Stimulated activated CD8-positive, alpha-beta memory T cell treated with anti-CD3 and anti-CD28 coated beads, Interleukin-7, amount 100 ng/mL, for 48 hours (primary cell): Measurements from ENCODE around the gene GAS7.
"Not testable (repeated sequence)": the region's sequence is repeated elsewhere in the genome, so short reads cannot be mapped to it uniquely, and the experiment has no call there.

Source experiments
- DNase-seq, 2 donors: peaks; one replicate each; pipeline ENCODE4 v3.0.0-alpha.2; 2020; ENCODE audit warnings: low read depth in 1 of 2; ENCODE audit errors: extremely low read depth in 1 of 2

GAS7 gene

GRCh38 chr17:10031127-10031526 is 167.3 kb downstream of the GAS7 start:
- no peak for DNase-seq

GRCh38 chr17:10029129-10029528 is 169.3 kb downstream of the GAS7 start:
- DNase-seq = no peak

DNA sequence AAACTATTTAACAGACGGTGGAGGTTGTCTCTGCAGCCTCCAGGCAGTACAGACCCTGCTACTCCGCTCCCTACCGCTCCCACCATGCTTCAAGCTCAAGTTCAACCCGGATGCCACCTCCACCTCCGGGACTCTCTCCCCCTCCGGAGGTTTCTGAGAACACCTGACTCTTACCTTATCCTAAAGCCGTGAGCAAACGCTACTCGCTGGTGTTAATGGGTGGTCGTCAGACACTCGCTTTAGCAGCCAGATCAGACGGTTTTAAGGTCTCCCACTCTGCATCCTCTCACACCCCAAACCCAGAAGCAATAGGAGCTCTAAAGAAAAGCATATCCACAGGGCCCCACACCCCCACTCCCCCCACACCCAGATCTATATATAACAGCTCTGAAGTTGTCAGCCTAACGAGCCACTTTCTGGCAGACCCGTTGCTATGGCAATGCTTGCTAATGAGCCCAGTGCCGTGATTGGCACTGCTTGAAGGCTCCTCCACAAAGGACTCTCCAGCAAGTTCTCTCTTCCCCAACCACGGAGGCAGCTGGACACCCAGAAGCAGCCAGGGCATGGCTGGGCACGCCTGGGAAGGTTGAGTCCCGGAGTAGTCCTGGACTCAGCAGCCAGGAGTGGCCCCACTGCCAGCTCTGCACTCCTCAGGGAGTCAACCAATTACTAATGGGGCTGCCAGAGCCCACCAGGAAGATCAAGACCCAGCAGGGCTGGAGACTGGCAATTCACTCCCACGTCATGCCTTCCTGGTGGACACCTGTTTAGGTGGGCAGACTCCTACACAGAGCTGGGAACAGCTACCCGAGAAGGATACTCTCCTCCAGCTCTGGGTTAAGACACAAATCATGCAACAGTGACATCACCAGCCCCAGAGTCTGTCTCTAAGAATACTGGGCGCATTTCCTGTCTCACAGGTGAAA is 172.2 kb downstream of the GAS7 start:
- no peak for DNase-seq

- DNase-seq = no peak
These were observed 173.2 kb downstream of the GAS7 start for GRCh38 chr17:10025224-10025623.

DNA sequence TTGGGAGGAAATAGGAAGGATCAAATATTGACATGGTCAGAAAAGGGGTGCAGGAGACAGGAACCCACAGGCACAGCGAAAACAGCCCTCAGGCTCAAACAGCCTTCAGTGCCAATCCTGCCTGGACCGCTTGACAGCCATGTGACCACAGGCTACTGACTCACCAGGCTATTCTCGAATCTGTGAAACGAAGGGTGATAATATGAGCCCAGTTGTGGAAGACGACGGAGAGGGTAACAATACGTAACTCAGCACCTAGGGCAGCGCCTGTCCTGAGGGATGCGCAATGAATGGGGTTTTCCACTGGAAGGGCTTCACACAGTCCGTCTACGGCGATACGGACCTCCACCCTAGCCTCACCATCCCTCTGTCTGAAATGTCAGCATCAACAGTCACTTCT is 176.0 kb downstream of the GAS7 start:
- DNase-seq = no peak

DNA sequence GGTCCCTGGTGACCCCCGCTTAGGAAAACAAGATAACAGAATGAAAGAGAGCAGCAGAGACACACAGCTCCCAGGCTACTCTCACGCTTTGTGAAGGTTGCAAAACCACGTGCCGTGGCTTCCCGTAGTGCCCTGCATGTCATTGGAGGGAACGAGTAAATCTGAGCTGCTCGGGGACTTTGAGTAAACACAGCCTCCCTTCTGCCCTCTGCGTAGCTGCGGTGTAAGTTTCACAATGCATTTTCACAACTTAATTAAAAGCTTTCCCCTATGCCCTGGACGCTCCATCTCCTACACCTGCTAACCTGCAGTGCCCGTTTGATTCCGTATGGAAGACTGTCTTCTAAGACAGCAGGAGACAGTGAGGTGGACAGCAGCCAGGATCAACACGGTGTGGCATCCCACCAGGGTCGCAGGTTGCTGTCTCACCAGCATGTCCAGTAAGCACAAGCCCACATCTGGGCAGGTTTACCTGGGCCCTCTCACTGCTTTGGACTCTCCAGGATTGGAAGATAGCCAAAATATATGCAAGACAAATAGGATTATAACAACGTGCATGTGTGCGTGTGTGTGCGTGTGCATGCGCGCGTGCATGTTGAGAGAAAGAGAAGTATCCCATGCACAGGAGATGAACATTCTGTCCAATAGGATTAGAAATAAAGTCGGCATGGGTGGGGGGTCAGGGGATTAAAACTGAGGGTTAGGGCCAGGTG is 177.0 kb downstream of the GAS7 start:
- DNase-seq = no peak

GRCh38 chr17:10019941-10020451 is 178.4 kb downstream of the GAS7 start:
- DNase-seq = no peak

GRCh38 chr17:10018461-10018891 is 179.9 kb downstream of the GAS7 start:
- no peak for DNase-seq

DNA sequence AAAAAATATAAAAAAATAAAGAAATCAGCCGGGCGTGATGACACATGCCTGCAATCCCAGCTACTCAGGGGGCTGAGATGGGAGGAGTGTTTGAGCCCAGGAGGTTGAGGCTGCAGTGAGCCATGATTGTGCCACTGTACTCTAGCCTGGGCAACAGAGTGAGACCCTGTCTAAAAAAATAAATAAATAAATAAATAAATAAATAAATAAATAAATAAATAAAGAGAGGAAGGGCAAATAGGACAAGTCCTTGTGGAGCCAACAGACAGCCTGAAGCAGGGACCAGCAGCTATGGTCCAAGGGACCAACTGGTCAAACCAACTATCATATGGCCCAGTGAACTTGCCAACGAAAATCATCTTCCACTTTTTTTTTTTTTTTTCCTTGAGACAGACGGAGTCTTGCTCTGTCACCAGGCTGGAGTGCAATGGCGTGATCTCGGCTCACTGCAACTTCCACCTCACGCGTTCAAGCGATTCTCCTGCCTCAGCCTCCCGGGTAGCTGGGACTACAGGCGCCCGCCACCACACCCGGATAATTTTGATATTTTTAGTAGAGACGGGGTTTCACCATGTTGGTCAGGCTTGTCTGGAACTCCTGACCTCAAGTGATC is 181.3 kb downstream of the GAS7 start:
- not testable (repeated sequence) for DNase-seq

DNA sequence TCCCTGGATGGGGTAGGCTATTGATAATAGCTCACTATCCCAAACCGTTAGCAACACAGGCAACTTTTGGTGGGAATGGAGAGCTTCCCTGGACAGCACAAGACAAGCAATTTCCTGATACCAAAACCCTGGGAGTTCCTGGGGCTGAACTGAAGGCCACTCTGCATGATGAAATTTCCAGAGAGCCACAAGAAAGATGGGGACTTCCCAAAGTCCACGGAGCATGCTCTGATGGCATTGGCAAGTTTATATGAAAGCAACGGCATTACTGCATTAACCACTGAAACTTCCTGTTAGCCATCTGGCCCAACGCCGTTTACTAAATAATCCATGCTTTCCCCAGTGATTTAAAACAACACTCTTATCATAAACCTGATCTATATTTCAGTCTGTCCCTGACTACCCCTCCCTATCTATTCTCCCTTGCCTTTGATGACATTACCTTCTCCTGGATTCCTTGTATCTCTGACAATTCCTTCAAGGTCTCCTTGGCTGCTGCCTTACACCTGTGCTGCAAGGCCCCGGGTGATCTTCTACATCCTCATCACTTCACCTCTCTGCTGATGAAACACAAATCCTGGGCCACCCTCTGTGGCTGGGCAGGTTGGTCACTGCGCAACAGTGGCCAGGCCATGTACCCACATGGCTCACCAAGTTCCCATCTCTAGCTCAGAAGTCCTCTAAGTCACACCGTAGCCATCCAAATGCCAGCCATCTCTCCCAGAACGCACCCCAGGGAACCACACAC is 184.9 kb downstream of the GAS7 start:
- no peak for DNase-seq

DNA sequence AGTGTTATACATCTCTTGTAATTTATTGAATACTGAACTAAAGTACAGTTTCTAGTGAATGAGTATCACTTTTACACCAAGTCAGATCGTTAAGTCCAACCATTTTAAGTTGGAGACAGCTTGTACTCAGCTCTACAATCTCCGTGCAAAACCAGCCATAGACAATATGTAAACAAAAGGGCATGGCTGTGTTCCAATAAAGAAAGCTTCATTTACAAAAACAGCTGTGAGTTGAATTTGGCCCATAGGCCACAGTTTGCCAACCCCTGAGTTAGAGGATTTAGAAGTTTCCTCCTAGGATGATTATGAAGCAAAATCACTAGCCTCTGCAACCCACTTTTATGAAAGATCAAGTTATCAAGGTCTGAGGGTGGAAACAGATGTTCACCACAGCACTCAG is 187.7 kb downstream of the GAS7 start:
- no peak for DNase-seq

- DNase-seq = no peak
These were observed 194.7 kb downstream of the GAS7 start for GRCh38 chr17:10003705-10004104.

DNA sequence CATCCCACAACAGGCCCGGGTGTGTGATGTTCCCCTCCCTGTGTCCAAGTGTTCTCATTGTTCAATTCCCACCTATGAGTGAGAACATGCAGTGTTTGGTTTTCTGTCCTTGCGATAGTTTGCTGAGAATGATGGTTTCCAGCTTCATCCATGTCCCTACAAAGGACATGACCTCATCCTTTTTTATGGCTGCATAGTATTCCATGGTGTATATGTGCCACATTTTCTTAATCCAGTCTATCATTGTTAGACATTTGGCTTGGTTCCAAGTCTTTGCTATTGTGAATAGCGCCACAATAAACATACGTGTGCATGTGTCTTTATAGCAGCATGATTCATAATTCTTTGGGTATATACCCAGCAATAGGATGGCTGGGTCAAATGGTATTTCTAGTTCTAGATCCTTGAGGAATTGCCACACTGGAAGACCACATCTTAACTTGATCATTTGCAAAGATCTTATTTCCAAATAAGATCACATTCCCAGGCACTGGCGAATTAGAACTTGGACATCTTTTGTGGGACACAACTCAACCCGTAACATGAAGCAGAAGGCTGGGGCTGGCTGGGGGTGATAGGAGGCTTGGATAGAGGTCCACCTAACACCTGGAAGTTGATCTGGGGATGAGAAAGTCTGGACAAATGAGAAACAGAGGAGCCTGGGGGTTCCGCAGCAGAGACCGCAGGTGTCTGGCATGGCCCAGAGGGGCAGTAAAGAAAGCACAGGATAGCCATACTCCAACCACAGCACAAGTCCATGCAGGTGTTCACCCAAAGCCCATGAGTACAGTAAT is 195.6 kb downstream of the GAS7 start:
- DNase-seq = not testable (repeated sequence)

- DNase-seq = no peak
These were observed 197.0 kb downstream of the GAS7 start for GRCh38 chr17:10001306-10001873.

GRCh38 chr17:9999919-10000695 is 198.3 kb downstream of the GAS7 start:
- no peak for DNase-seq

DNA sequence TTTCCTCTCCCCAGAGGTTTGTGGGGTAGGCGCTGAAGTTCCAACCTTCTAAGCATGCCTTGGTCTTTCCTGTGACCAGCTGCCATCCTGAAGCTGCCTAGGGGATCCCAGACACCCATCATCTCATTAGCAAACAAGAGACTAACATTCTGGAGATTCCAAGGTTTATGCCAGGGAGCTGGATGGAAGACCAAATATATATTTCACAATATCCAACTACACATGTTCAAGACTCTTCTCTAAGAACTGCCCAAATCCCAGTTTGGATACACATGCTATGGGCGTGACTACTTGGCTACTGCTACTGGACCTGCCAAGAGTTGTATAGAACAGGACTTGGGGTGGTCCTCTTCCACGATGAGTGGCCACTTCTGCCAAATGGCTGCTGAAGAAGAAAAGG is 200.3 kb downstream of the GAS7 start:
- DNase-seq = no peak

GRCh38 chr17:9994761-9995160 is 203.6 kb downstream of the GAS7 start:
- no peak for DNase-seq

GRCh38 chr17:9991796-9992195 is 206.6 kb downstream of the GAS7 start:
- no peak for DNase-seq

GRCh38 chr17:9991351-9991750 is 207.1 kb downstream of the GAS7 start:
- no peak for DNase-seq
